DMS 273 treated with DMSO at 0.1 percent for 48 hours (cell line): ENCODE data around the gene SLC16A4.
"Not testable (repeated sequence)": the region's sequence is repeated elsewhere in the genome, so short reads cannot be mapped to it uniquely, and the experiment has no call there.

Experiments used
- DNase-seq: peaks from one replicate; lab custom pipeline; 2025; lab: John Stamatoyannopoulos, UW

Gene SLC16A4

DNA sequence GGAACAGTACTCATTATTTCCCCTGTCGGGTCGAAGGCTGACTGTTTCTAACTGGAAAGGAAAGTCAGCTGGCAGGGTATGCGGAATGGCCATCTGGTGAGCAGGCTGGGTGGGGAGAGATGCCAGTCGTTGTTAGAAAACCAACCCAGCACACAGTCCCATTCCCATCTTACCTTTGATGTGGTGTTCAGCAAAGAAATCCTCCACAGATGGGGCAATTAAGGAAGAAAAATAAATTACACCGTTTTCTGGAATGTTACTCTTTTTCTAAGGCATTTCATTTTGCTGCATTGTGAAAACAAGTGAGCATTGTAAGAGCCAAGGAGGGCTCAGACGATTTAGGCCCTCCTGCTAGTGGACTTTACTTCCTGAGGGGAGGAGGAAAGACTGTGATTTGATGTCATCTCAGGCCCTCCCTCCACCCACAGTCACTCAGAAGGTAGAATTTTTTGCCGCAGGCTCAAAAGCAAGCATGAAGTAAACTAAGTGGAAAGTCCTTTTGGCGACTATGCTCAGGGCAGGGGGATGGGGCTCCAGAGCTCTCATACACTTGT, at the start of gene SLC16A4:
Gene SLC16A4, minus strand, starts transcription at position 335 of the 554 bp plus-strand sequence. CDS start 1,703 bp downstream, outside the sequence.
- DNase-seq: peak; percentile 73

DNA sequence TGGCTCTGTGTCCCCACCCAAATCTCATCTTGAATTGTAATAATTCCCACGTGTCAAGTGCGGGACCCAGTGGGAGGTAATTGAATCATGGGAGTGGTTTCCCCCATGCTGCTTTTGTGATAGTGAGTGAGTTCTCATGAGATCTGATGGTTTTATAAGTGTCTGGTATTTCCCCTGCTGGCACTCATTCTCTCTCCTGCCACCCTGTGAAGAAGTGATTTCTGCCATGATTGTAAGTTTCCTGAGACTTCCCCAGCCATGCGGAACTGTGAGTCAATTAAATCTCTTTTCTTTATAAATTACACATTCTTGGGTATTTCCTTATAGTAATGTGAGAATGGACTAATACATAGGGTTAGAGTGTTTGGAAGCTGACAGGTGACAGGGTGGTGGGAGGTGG, 49.0 kb upstream of the SLC16A4 start:
- not testable (repeated sequence) for DNase-seq

DNA sequence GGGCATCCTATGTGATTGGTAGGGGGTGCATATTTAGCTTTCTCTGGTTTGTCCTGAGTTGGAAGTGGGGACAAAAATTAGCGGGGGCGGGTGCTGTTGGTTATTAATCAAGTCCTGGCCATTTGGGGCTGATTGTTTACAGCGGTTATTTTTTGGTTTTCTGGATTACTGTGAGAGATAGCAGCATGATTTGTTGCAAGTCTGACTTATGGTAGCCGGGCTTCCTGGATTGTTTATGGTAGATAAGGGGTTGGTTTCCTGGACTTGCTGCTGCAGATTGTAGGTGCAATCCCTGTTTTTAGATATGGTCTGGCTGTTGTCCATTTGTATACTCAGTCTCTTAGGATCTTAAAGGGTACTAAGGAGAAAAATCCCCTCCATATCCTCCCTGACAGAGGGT, 48.1 kb upstream of the SLC16A4 start:
- DNase-seq: no peak

DNA sequence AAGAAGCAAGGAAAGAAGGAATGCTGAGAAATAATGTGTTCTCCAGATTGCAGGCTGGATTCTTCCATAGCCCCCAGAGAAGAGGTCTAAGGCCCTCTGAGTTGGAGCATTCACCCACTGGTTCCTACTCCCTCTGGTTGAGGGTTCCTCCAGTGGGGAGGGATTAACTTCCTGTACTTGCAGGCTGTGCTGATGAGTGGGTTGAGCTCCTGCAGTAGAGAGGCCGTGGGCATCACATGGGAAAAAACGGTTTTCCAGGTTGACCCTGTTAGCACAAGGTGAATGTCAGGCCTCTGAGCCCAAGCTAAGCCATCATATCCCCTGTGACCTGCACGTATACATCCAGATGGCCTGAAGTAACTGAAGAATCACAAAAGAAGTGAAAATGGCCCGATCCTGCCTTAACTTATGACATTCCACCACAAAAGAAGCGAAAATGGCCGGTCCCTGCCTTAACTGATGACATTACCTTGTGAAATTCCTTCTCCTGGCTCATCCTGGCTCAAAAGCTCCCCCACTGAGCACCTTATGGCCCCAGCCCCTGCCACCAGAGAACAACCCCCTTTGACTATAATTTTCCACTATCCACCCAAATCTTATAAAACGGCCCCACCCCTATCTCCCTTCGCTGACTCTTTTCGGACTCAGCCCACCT, 46.9 kb upstream of the SLC16A4 start:
- not testable (repeated sequence) for DNase-seq

GRCh38 chr1:110436635-110437034, 45.8 kb upstream of the SLC16A4 start:
- DNase-seq: no peak

DNA sequence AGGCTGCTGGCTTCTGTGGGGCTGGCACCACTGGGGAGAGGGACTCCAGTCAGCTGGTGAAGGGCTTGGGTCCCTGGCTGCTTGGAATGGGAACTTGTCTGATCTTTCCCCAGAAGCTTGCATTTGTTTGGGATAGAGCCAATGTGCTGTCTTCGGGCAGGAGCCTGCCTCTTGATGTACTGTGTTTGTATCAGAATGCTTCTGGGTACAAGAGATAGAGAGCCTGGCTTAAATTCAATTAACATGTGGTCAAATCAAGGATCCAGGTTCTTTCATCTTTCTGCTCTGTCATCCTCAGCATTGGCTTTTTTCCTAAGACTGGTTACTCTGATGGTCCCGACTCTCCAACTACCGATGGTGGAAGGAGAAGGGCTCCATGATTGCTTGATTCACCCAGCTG, 44.1 kb upstream of the SLC16A4 start:
- DNase-seq: no peak

DNA sequence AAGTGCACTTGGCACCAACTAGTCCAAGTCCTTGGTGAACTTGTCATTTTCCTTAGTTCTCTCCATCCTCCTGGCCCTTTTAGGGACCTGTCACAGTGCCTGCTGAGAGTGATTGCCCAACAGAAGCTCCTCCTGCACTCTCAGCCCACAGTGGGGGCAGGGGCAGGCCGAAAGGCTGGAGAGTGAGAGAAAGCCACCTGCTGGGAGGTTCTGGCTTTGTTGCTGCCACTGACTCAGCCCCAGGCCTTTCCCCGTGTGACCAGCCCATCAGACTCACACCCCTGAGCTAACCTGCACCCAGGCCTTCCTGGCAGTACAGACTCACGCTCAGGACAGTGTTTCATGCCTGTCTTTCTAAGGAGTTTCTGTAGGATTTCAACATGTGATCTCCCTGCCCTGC, 43.0 kb upstream of the SLC16A4 start:
- no peak for DNase-seq

GRCh38 chr1:110433213-110433612, 42.4 kb upstream of the SLC16A4 start:
- DNase-seq: no peak

DNA sequence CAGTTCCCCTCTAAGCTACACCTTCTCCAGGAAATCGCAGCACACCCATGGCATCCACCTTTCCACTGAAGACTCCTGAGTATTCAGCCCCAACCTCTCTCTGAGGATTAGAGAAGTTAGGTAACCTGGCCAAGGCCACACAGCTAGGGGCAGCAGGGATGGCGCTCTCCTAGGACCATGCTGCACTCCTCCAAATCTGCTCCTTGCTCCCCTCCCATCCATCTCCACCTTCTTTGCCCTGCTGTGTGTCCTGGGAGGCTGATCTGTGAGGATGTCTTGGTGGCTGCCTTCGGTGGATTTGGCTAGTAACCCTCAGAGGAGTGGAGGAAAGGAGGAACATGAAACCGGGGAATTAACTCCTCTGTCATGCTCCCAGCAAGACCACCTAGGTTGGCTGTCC, 40.1 kb upstream of the SLC16A4 start:
- no peak for DNase-seq

GRCh38 chr1:110430366-110430765, 39.5 kb upstream of the SLC16A4 start:
- DNase-seq: no peak

DNA sequence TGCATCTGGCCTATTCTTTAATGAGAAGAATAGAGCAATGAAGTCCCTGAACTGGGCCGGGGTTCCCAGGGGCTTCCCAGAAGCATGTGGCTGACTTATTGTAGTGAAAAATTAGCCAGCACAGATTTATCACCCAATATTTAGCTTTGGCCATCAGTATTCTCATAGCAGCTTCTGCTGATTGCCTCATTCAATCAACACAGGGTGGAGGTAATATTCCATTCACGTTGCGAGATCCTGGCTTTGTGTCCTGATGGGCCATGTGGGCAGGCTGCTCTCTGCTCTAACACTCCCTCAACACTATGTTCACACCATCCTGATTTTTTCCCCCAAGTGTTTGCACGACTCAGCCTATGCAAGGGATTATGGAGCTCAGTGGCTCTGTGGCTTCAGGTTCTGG, 38.1 kb upstream of the SLC16A4 start:
- no peak for DNase-seq

DNA sequence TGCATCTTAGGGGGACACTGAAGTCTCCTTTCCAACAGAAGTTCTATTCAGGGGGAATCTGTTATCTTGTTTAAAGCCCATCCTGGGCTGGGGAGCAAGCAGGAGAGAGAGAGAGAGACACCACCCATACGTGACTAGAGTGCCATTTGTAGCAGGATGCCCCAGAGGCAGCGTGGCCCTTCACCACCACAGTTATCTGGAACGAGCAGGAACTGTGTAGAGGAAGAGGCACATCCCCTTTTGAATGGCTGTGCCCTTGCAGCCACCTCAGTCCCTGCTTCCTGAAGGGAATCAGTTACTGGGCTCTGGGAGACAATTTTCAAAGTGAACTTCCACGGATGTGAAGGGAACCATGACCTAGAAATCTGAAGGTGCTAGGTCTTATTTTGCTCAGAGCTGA, 36.0 kb upstream of the SLC16A4 start:
- DNase-seq: no peak

DNA sequence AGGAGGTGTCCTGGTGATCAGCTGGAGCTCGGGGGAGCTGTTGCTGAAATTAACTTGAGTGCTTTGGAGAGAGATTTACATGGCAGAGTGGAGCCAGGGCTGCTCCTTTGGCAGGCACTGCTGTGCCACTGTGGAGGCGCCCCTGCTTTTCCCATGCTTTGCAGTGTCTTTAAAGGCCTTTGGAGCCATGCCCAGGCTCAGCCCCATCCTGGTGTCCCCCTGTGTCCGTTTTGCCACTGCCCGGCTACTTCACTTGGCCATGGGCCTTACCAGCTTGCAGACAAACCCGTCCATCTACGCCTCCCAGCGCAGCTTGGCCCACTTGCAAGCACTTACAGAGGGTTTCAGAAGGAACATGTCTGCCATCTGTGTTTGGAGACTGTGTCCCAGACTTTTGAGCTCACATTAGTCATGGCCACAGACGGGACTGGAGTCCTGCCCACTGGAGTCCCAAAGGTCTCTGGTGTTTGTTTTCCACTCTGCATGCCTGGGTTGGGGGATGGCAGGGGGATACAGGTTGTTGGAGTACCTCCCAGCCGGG, 34.9 kb upstream of the SLC16A4 start:
- DNase-seq: no peak

DNA sequence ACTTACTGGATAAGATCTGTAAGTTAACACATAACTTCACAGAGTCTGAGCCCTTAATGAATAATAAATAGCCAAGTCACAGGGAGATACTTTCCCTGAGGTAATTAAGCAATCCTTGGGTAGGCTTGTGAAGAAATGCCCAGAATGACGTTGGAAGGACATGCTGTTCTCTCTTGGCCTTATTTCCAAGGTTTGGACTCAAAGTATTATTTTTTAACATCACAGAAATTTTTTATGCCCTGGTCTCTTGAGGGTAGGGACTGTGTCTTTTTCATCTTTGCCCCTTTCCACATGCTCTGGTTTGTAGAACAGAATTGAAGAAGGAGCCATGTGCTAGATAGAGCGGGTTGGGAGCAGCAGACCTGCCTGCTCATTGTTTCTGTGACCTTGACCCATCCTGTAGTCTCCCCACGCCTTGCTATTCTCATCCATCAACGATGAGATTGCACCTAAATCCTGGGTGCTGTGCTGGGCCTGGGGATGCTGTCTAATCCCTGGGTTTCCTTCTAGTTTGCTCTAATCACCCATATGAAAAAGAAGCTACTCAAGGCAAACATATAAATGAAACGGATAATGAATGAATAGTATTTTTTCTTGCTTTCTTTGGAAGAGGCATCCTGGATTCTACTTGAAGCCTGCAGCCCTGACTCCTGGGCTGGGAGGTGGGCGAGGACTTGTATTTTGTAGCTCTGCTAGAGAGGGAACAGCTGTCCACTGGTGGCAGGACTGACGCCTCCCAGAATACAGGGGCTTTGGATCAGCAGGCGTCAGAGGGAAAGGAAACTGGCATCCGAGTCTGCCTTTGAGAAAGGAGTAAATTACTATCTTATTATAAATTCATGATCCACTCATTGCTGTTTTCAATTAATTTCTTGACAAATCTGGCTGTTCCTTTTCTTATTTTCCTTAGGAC, 34.1 kb upstream of the SLC16A4 start:
- DNase-seq: no peak

- no peak for DNase-seq
Observed at GRCh38 chr1:110420874-110421793, 30.3 kb upstream of the SLC16A4 start.

DNA sequence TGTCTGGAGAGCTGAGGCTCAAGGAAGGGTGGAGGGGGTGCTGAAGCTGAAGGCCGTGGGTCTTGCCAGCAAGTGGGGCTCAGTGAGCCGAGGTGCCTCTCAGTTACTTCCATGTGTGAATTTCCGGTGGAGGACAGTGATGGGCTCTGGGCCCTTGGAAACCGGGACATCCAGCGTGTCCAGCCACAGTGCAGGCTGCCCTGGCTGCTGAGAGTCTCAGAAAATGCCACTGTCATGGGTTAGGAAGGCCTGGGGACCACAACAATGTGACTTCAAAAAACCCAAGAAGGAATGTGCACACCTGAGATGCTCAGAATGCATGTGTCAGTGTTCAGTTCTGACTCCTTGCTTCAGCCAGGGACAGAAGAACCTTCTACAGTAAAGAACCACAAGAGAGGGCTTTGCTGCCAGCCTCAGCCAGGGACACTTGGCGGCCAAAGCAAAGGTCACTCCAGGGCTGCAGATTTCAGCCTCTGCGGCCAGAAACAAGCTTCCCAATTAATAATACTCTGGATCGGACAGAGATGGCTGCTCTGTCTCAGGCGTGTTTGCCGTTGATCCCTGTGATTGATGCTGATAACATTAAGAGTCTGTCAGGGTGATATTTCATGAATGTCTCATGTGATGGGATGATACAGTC, 29.3 kb upstream of the SLC16A4 start:
- DNase-seq: no peak

DNA sequence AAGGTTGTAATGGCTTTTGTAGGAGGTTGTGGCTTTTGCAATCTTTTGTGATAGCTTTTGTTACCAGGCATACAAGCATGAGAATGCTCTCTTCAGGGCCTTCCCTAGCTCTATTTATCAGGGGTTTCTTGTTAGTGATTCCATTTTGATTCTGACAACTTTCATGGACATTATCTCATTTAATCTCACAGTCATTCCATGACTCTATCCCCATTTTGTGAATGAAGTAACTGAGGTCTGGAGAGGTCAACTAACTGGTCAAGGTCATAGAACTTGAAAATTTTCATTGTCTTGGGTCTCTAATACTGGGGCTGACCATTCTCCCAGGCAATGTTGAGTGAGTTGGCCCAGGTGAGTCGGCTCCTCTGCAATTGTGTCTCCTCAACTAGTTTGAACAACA, 27.9 kb upstream of the SLC16A4 start:
- no peak for DNase-seq

DNA sequence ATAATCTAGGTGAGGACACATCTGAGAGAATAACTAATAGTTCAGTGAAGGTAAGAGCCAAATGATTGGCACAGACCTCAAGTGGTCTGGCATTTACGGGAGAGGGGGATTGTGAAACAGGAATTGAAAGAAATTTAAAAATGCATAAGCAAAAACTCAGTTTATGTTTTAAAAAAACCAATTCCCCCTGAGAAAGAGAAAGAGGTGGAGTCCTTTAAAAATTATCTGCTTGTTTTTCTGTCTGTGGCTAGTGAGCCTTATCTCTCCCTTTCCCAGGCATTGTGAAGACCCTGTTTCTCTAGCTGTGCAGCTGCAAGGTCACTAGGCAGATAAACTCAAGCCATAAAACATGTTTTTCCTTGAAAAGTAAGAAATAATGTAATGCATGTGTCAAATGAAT, 22.2 kb upstream of the SLC16A4 start:
- not testable (repeated sequence) for DNase-seq

- DNase-seq: no peak
Observed at GRCh38 chr1:110412576-110412975, 21.8 kb upstream of the SLC16A4 start.

DNA sequence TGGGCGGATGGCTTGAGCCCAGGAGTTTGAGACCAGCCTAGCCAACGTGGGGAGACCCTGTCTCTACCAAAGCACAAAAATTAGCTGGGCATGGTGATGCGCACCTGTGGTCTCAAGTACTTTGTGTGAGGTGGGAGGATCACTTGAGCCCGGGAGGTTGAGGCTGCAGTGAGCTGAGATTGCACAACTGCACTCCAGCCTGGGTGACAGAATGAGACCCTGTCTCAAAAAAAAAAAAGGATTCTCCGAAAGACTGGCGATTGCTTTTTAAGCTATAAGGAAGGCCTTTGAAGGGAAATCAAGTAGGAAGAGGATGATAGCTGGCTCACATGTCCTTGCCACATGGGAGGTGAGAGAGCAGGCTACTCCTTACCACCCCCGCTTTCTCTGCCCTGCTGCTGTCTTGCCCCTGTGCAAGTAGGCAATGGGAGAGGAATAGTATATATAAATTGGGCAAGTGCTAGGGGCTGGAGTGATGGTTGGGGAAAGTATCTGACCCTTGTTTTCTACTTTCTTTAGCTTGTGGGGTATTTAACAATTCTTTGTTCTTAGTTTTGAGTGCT, 20.4 kb upstream of the SLC16A4 start:
- no peak for DNase-seq

GRCh38 chr1:110409316-110409715, 18.5 kb upstream of the SLC16A4 start:
- DNase-seq: no peak
